ELF-1 (cell line): Measurements from ENCODE around the gene PYCR2.

ENCODE experiments used
- DNase-seq: peaks from one replicate; pipeline ENCODE4 v3.0.0-alpha.2; 2016; ENCODE audit warnings: low read depth, low spot score

PYCR2 gene

DNA sequence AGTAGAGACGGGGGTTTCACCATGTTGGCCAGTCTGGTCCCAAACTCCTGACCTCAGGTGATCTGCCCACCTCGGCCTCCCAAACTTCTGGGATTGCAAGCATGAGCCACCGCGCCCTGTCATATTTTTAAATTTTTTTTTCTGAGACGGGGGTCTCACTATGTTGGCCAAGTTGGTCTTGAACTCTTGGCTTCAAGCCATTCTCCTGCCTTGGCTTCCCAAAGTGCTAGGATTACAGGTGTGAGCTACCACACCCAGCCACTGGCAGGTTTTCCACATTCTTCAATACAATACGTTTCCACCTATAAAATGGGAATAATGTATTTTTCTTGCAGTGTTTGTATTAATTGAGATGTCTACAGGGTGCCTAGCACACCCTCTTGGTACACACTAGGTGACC is 31.7 kb downstream of the PYCR2 start:
- no peak for DNase-seq

- DNase-seq = no peak
Observed at GRCh38 chr1:225891229-225891972, 32.6 kb downstream of the PYCR2 start.

GRCh38 chr1:225890346-225891228 is 33.5 kb downstream of the PYCR2 start:
- peak; percentile 64 for DNase-seq

- no peak for DNase-seq
Observed at GRCh38 chr1:225889743-225890142, 34.3 kb downstream of the PYCR2 start.

DNA sequence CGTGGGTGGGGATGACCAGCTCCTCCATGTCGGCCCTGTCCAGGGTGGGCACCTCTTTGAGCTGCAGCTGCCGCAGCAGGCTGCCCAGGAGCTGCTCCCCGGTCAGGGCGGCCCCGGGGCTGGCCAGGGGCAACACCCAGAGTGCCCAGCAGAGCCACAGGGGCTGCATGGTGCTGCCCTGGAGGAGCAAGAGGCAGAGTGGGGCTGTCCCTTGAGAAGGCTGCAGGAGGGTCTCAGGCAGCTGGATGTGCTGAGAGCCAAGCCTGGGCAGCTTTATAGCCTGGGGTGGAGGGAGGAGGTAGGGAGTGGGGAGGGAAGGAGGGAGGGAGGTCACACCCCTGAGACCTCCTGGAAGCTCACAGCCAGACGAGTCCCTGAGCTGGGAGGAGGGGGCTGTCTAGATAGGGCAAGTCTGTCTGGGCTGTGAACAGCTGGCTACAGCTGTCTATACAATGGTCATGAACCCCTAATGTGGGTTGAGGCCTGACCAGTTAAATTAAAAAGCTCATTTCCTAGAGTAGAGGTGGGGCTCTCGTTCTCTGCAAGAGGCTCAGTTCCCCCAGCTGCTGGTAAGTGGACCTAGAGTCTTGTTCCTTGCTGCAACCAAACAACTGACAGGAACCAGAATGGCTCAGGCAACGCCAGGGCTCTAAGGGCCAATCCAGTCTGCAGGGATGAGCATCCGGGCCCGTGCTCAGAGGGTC is 35.0 kb downstream of the PYCR2 start, which contains the start of gene LEFTY1:
LEFTY1 (minus strand) TSS at position 249 of the 704 bp plus-strand sequence; CDS start at position 169, 80 bp downstream.
- peak; percentile 87 for DNase-seq

GRCh38 chr1:225888289-225888897 is 35.7 kb downstream of the PYCR2 start:
- DNase-seq = no peak

DNA sequence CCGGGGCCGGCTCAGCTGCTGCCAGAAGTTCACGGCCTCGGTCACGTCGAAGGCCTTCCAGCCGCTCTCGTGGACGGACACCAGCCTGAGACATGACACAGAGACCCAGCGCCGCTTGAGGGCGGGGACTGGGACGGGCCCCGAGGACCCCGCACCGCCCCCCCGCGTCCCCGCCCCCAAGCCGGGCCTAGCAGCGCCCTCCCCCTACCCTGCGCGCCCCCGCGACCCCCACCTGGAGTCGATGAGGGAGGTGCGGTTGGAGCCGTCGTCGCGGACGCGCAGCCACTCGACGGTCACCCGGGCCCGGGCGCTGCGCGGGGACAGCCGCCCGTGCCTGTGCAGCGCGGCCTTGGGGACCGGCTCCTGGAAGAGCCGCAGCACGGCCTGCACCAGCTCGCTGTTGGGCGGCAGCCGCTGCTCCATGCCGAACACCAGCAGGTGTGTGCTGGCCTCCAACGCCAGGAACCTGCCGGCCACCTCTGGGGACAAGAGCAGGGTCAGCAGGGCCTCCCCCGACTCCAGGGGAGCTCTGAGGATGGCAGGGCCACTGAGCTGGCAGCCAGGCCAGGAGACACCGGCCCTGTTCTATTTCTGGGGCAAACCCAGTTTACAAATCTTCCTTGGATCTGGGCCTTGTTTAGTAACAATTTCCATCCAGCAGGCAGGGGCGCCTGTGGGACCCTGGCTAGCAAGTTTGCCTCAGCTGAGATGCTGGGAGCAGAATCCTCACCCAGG is 36.3 kb downstream of the PYCR2 start:
- peak; percentile 23 for DNase-seq

- no peak for DNase-seq
Observed at GRCh38 chr1:225887030-225887314, 37.1 kb downstream of the PYCR2 start.

DNA sequence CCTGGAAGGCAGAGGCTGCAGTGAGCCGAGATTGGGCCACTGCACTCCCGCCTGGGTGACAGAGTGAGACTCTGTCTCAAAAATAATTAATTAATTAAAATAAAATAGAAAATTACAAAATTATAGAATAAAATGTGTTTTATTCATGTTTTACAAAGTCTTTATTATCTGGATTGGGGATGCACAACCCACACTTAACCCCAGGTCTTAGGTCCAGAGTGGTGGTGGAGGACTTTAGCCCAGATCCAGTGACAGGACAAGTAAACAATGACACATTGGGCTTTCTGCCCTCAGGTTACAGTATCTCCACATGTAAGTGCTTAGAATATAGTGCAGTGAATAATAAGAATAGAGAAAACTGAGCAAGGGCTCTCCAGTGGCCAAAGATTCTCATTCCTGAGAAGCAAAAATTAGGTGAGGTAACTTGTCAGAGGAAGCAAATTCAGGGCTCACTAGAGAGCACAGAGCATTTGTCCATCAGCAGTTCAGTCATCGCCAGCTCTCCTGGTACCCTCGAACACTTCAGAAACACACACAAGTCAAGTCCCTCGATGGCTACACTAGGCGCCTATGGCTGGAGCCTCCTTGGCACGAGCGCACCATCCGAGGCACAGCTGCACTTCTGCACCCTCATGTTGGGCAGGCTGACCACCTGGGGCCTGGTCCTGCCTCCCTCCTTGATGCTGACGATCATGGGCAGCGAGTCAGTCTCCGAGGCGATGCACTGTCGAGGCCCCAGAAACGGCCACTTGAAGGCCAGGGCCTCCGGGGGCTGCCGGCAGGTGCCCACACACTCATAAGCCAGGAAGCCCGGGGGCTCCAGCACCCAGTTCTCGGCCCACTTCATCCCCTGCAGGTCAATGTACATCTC is 37.7 kb downstream of the PYCR2 start:
- DNase-seq = no peak

- DNase-seq = no peak
Observed at GRCh38 chr1:225885336-225885735, 38.7 kb downstream of the PYCR2 start.

- DNase-seq = no peak
Observed at GRCh38 chr1:225883616-225884265, 40.3 kb downstream of the PYCR2 start.

DNA sequence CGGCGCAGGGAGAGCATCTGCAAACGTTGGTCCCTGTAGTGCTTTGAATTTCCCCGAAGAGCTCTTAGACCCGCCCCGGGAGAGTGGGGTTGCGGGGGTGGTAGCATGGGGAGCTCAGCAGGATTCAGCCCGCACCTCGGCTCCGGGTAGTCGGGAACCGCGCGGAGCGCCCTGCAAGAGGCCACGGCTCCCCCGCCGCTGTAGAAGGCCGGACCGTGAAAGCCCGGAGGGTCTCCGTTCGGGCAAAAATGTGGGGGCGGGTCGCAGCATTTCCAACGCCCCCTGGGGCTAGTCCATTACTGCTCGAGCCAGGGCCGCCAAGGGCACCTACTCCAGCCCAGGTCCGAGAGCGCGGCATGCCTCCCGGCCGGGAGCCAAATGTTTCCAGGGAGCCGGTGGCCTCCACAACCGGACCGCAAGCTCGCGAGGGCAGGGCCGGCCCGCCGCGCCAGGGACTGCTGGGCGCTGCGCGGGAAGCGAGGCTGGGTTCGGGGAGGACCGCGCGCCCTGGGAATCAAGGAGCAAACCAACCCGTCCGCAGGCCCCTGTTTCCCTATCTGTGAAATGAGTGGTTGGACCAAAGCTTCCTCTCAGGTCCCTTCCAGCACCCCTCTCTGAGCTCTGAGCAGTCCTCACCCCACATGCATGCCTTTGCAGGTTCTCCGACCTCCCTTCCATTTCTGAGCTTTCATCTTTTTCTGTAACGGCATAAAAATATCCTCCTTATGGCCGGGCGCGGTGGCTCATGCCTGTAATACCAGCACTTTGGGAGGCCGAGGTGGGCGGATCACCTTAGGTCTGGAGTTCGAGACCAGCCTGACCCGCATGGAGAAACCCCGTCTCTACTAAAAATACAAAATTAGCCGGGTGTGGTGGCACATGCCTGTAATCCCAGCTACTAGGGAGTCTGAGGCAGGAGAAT is 41.1 kb downstream of the PYCR2 start:
- DNase-seq = peak; percentile 69

DNA sequence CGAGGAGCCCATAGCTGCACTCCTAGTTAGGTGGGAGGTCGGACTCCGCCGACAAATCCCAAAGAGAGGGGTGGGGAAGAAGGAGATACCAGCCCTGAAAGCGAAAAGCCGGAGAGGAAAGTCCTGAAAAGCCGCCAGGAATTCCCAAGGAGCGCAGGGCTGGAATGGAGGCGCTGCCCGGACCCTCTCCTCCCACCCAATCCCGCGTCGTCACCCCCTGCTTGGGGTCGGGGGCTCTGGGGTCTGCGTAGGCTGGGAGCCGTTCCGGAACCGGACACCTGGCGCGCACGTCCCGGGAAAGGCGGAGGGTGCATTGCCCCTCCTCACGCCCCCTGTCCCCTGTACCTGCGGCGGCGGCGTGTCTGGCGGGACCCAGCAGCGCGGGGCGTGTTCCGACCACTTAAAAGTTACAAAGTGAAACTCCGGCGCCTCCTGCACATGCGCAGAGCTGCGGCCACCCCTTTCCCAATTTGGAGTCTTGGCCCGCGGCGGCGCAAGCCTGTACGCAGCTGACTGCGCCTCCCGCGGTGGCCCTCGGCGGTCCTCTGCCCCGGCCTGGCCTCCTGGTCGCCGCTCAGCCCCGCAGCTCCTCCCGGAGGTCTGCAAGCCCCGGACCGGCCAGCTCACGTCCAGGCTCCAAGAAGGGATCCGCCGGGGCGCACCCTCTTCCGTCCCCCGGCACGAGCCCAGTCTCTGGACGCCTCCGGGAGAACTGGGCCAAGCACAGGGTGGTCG is 41.9 kb downstream of the PYCR2 start, which contains the start of gene TMEM63A:
TMEM63A (minus strand) TSS at position 422 of the 735 bp plus-strand sequence. CDS start 4,800 bp downstream, outside the sequence.
- DNase-seq = peak; percentile 91

GRCh38 chr1:225881081-225881958 is 42.7 kb downstream of the PYCR2 start:
- peak; percentile 78 for DNase-seq

GRCh38 chr1:225880636-225881035 is 43.4 kb downstream of the PYCR2 start:
- DNase-seq = no peak

DNA sequence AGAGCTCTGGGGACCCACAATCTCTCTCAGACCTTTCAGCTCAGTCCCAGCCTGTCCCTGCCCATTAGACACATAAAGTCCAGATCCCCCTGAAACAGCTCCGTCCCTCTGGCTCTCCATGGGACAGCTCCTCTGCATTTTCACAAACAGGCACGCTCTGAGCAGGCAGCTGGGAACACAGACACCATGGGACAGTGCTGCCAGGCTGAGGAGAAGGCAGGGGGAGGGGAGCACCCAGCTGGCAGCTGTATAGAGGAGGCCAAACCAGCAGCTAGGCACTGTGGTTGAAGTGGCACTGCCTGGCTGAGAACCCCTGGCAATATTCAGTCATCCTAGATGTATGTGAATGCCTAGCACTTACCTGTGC is 43.8 kb downstream of the PYCR2 start:
- DNase-seq = no peak
